Erythroblast (primary cell): ENCODE results near the gene MACROD2.

Source experiments
- GATA1 ChIP-seq: IDR thresholded peaks from 2 replicates; pipeline ENCODE4 v1.6.1; 2011; ENCODE audit warnings: low read depth, mild to moderate bottlenecking, control low read depth, low read length, moderate library complexity
- POLR2A ChIP-seq: IDR thresholded peaks from 2 replicates; pipeline ENCODE4 v1.6.1; 2011; ENCODE audit warnings: mild to moderate bottlenecking, low read length

GRCh38 chr20:15840636-15841301, 1845.5 kb downstream of the MACROD2 start:
- TF ChIP-seq POLR2A (no peak), GATA1 (no peak)
